Sigmoid colon (tissue), 7 donors: ENCODE measurements around the gene SLC66A1. TPM values are rescaled to one million over a fixed set of nuclear protein-coding genes. Genes with fewer than 3 reads are reported as not detected.
"Not testable (repeated sequence)": the region's sequence is repeated elsewhere in the genome, so short reads cannot be mapped to it uniquely, and the experiment has no call there.

Experiments
- DNase-seq: peaks from one replicate; pipeline ENCODE4 v3.0.0-alpha.2; 2019
- H3K27ac ChIP-seq, 4 donors: fragments of 200-600 bp; sonication (generic); one replicate each; pipeline ENCODE4 v1.5.1; 2016 to 2019; ENCODE audit warnings: mild to moderate bottlenecking in 1 of 4
- H3K27me3 ChIP-seq, 3 donors: fragments of 200-600 bp; sonication (generic); one replicate each; pipeline ENCODE4 v1.5.1; 2019; ENCODE audit warnings: mild to moderate bottlenecking in 1 of 3
- H3K36me3 ChIP-seq, 4 donors: fragments of 200-600 bp; sonication (generic); one replicate each; pipeline ENCODE4 v1.5.1; 2016 to 2019
- H3K4me1 ChIP-seq, 4 donors: fragments of 200-600 bp; sonication (generic); one replicate each; pipeline ENCODE4 v1.5.1; 2017 to 2019
- H3K4me3 ChIP-seq, 4 donors: fragments of 200-600 bp; sonication (generic); one replicate each; pipeline ENCODE4 v1.5.1; 2017 to 2019; ENCODE audit warnings: mild to moderate bottlenecking in 2 of 4, moderate library complexity in 1 of 4
- H3K9me3 ChIP-seq, 4 donors: fragments of 200-600 bp in 3 of 4; sonication (generic) in 3 of 4; one replicate each; pipeline versions ENCODE4 v1.5.1 to v1.6.1; 2013 to 2019
- CTCF ChIP-seq, 4 experiments: fragments of 450-650 bp in 3 of 4; fragments of 200-600 bp in 1 of 4; IDR thresholded peaks; one replicate each; pipeline ENCODE4 v1.5.1; 2016 to 2019; ENCODE audit warnings: antibody characterized with exemption in 4 of 4, mild to moderate bottlenecking in 3 of 4, moderate library complexity in 2 of 4
- EP300 ChIP-seq, 4 donors: sonication (generic); formaldehyde crosslinking; IDR thresholded peaks; one replicate each; pipeline ENCODE4 v1.6.1; 2017; ENCODE audit warnings: antibody characterized with exemption in 4 of 4
- POLR2A ChIP-seq, 2 donors: fragments of 450-650 bp; IDR thresholded peaks; one replicate each; pipeline ENCODE4 v1.6.1; 2016; ENCODE audit warnings: antibody characterized with exemption in 2 of 2, mild to moderate bottlenecking in 2 of 2, moderate library complexity in 2 of 2
- POLR2AphosphoS5 ChIP-seq, 4 donors: sonication (generic); formaldehyde crosslinking; IDR thresholded peaks; one replicate each; pipeline ENCODE4 v1.6.1; 2017; ENCODE audit warnings: antibody characterized with exemption in 4 of 4
- WGBS, 2 donors: extraction: QIAGEN DNeasy Blood & Tissue Kit; methylation state at CpG; one replicate each; pipeline ENCODE4 v1.1.7; 2013; 5-methylcytosine and 5-hydroxymethylcytosine counted together
- intact Hi-C: fragments of 100-400 bp; cut with DNase I; formaldehyde crosslinking; loops from one replicate; pipeline ENCODE4 v1.15.1; 2023
- polyA plus RNA-seq, 3 donors: library from polyadenylated mRNA; stranded (reverse); fragments of 200-250 nt; gene quantifications; one replicate each; pipeline ENCODE4 v1.2.3, GENCODE V29; 2013
- total RNA-seq, 4 donors: library from RNA; depleted of rRNA; stranded (reverse); fragments of >200 nt; gene quantifications; one replicate each; pipeline ENCODE4 v1.1.0, GENCODE V29; 2016
- donor health status: healthy with polysubstance abuse.
- donor health status: Bipolar disorder and iron deficiency.
- donor health status: healthy.

The SLC66A1 gene
- total and polyA plus RNA-seq, 7 donors, result 5.1 to 16.0 (median 8.1) TPM

- Histone ChIP-seq H3K27ac (no peak overlapping the region), H3K27me3 (no peaks in the 10 kb centered on the region), H3K4me1 (peaks cover 0 to 10% (median 3%) of the 10 kb centered on the region in 4 donors), H3K36me3 (no peaks in the 10 kb centered on the region), H3K9me3 (no peaks in the 10 kb centered on the region), H3K4me3 (no peak overlapping the region)
- WGBS, 2 donors, result 88 to 92% methylated on average over 8 of the region's 8 CpGs
- TF ChIP-seq POLR2AphosphoS5 (IDR thresholded peaks at IDR 0.05) (no peak), POLR2A (IDR thresholded peaks at IDR 0.05) (no peak), EP300 (IDR thresholded peaks at IDR 0.05) (no peak), CTCF (IDR thresholded peaks at IDR 0.05) (no peak)
- DNase-seq, result peak; percentile 29
- intact Hi-C loops, result no loop called here
Measured at GRCh38 chr1:19284881-19285280, 27.2 kb upstream of the SLC66A1 start.

GRCh38 chr1:19285366-19285765 is 26.8 kb upstream of the SLC66A1 start:
- H3K27me3 ChIP-seq, intact Hi-C loops, H3K4me3 ChIP-seq, H3K4me1 ChIP-seq, H3K27ac ChIP-seq, H3K36me3 ChIP-seq, H3K9me3 ChIP-seq: not testable (repeated sequence)
- DNase-seq, result peak; percentile 8
- 71 to 80% methylated on average over 3 of the region's 3 CpGs for WGBS, 2 donors

GRCh38 chr1:19285807-19286206 is 26.3 kb upstream of the SLC66A1 start:
- not testable (repeated sequence) for H3K36me3 ChIP-seq

GRCh38 chr1:19287436-19288185 is 24.5 kb upstream of the SLC66A1 start:
- TF ChIP-seq CTCF (IDR thresholded peaks at IDR 0.05) (no peak), POLR2AphosphoS5 (IDR thresholded peaks at IDR 0.05) (no peak), POLR2A (IDR thresholded peaks at IDR 0.05) (no peak), EP300 (IDR thresholded peaks at IDR 0.05) (no peak)
- no peak overlapping the region for H3K4me3 ChIP-seq
- H3K4me1 ChIP-seq, result peaks cover 0 to 10% (median 3%) of the 10 kb centered on the region in 4 donors
- DNase-seq, result peak; percentile 50
- WGBS, 2 donors, result 24 to 76% methylated on average over 13 of the region's 13 CpGs
- intact Hi-C loops, result no loop called here
- no peaks in the 10 kb centered on the region for H3K36me3 ChIP-seq
- no peak overlapping the region for H3K27ac ChIP-seq
- no peaks in the 10 kb centered on the region for H3K9me3 ChIP-seq
- H3K27me3 ChIP-seq, result no peaks in the 10 kb centered on the region

More at GRCh38 chr1:19285807-19286206, 26.3 kb upstream of the SLC66A1 start:
- intact Hi-C loops, H3K9me3 ChIP-seq, H3K4me3 ChIP-seq, H3K27ac ChIP-seq, H3K27me3 ChIP-seq, H3K4me1 ChIP-seq: not testable (repeated sequence)
- peak; percentile 53 for DNase-seq
- 49 to 70% methylated on average over 3 of the region's 3 CpGs for WGBS, 2 donors

GRCh38 chr1:19288324-19289241 is 23.5 kb upstream of the SLC66A1 start, which contains the start of gene AKR7A3:
Gene AKR7A3 (minus strand): TSS chr1:19288770. CDS start chr1:19288709, 61 bp downstream.
- H3K4me1 ChIP-seq, intact Hi-C loops, H3K27me3 ChIP-seq, H3K9me3 ChIP-seq, H3K27ac ChIP-seq, H3K36me3 ChIP-seq: not testable (repeated sequence)
- 4 to 18% methylated on average over 74 to 75 of the region's 82 CpGs for WGBS, 2 donors
- H3K4me3 ChIP-seq, result peak within 1 kb of the TSS; percentile 2 to 50 (median 42)
- peak; percentile 65 for DNase-seq

- 16 to 62% methylated on average over 2 of the region's 2 CpGs for WGBS, 2 donors
- H3K9me3 ChIP-seq, result peaks cover 0 to 2% (median 0%) of the 10 kb centered on the region in 4 donors
- DNase-seq, result no peak
- H3K4me1 ChIP-seq, result peaks cover 0 to 10% (median 3%) of the 10 kb centered on the region in 4 donors
- no peak overlapping the region for H3K27ac ChIP-seq
- no peaks in the 10 kb centered on the region for H3K36me3 ChIP-seq
- H3K27me3 ChIP-seq, result no peaks in the 10 kb centered on the region
- TF ChIP-seq CTCF (IDR thresholded peaks at IDR 0.05) (no peak), POLR2AphosphoS5 (IDR thresholded peaks at IDR 0.05) (no peak)
- intact Hi-C loops, result no loop called here
- H3K4me3 ChIP-seq, result peak overlapping the region in 3 of 4 donors; percentile 39 to 50 (median 45)
Measured at GRCh38 chr1:19289244-19289643, 22.9 kb upstream of the SLC66A1 start.
